GM21529 (cell line): ENCODE results near the gene VAMP2.
"Not testable (repeated sequence)": the region's sequence is repeated elsewhere in the genome, so short reads cannot be mapped to it uniquely, and the experiment has no call there.

Experiments used
- ATAC-seq: cut with Tn5 transposase; IDR thresholded peaks from one replicate; pipeline ENCODE4 v1.9.1; 2021; ENCODE audit not compliant: unreplicated experiment

Gene VAMP2

DNA sequence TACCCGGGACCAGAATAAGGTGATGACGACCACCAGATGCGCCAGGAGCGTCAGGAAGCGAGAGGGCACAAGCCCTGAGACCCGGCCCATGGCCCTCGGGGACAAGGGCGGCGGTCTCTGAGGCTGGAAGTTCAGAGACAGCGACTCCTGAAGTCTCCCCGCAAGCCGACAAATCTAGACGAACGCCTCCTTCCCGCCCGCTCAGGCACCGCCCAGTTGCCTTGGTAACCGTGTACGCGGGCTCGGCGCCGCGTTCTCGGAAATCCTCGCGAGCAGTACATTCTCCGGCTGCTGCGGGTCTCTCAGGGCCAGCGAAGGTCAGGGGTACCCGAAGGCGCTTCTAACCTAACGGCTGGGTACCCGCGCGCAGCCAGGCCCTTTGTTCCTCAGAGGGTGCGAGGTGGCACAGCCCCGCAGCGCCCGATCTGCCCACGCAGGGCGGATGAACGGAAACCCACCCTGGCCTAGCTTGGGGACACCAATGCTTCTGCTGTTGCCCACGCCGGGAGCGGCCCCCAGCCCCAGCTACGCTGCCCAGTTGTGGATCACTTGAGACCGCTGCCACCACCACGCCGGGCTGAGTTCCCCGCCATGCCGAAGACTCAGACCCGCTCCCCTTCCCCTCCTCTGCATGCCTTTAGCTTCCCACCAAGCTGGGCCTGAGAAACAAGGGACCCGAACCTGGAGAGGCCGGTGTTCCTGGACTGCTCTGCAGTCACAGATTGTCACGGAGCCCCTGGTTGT is 13.6 kb upstream of the VAMP2 start, which contains the start of gene TMEM107:
TSS of gene TMEM107 (minus strand) at position 184 of the 744 bp plus-strand sequence. CDS start at position 90, 94 bp downstream.
- ATAC-seq, result peak; percentile 50

DNA sequence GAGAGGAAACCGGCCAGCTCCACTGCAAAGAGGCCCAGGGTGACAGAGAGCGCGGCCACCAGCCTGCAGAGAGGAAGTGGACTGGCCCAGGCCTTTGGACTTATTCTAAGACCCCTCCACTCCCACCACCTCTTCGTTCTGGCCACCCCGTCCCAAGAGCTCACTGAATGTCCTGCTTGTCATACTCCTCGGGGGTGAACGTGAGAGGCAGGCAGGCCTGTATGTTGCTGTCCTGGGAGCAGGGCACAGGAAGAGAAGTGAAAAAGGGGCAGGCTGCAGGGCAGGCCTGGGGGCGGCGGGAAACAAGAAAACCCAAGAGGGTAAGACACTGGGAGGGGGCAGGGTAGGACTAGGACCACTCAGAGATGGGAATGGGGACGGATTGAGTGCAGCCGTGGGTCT is 13.0 kb upstream of the VAMP2 start:
- peak; percentile 8 for ATAC-seq

DNA sequence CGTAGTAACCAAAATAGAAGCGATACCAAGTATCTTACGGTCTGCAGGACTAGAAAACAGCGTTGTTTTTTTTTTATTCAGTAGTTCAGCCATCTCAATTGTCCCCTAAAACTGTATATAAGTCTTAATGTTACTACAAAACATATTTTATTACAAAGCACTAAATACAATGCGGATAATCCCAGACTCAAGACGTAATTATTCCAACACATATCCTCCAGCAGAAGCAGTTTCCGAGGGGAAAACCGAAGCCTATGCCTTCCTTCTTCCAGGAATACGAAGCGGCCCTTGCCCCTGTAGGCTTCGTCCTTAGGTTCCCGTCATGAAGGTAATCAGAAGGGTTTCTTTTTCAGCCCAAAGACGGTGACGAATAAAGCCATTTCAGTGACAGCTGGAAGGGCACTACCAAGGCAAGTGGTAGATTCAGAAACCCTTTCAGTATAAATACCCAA is 11.1 kb upstream of the VAMP2 start:
- ATAC-seq, result no peak

DNA sequence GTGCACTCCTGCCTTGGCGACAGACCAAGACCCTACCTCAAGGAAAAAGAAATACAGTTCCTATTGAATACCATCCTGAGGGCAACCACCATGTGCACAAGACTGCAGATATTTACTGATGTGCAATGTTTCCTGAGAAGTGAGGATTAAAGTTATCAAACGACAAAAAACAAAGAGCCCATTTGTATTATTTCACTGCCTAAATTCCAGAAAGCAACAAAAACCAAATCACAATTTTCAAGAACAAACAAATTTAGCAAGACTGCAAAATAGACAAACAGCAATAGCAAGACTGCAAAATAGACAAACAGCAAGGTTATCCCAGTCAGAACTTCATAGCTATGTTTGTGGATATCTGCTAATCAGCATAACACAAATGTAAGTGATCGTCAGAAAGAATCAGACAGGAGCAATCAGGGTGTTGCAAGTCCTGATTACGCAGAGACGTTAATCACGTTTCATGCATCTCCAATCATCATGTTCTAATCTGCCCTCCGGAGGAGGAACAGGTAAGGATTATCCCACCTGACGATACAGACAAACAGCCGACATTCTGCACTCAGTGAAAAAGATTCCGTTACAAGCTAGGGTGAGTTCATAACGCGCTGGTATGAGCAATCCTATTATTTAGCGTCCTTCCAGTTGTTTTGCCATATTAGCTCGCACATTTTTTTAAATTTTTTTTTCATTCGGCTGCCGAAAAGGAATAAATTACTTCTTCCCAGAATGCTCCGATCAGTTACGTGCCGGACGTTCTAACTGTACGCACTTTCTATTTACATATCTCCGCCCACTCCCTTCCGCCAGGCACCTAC is 10.5 kb upstream of the VAMP2 start:
- ATAC-seq, result peak; percentile 60

DNA sequence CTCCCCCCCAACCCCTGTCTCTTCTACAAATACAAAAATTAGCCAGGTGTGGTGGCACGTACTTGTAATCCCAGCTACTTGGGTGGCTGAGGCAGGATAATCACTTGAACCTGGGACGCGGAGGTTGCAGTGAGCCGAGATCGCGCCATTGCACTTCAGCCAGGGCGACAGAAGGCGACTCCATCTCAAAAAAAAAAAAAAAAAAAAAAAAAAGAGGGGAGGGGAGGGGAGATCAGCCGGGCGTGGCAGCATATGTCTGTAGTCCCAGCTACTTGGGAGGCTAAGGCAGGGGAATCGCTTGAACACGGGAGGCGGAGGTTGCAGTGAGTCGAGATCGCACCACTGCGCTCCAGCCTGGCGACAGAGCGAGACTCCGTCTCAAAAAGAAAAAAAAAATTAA is 7.4 kb upstream of the VAMP2 start:
- ATAC-seq, result not testable (repeated sequence)

DNA sequence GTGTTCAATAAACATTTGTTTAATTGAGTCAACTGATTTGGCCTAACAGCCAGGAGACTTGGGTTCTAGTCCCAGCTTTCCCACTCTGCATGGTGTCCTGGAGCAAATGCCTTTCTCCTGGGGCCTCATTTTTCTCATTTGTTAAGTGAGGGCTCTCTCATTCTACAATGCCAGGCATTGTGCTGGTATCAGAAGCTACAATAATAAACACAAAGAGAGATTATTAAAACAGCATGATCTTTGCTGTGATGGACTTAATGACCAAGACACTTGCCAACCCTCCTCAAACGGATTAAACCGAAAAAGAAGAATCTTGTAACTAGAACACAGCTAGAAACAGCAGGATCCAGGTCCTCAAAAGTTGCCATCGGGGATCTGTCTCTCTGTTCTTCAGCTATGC is 4.8 kb upstream of the VAMP2 start:
- no peak for ATAC-seq

DNA sequence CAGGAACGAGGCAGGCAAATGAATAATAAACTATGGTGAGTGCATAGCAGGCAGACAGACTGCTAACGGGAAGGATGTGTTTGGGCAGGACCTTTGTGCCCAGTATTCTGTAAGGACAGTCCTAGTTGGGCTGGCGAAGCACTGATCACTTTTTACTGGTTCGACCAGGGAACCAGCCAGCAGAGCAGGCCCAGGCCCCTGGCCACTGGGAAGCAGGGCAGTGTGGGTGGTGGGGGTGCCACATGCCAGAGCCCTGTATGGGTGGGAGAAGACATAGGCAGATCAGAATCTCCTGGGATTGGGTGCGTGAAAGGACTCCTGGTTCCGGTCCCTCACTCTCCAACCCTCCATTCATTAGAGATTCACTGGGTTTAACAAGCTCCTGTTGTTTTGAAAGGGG is 4.0 kb upstream of the VAMP2 start:
- no peak for ATAC-seq

DNA sequence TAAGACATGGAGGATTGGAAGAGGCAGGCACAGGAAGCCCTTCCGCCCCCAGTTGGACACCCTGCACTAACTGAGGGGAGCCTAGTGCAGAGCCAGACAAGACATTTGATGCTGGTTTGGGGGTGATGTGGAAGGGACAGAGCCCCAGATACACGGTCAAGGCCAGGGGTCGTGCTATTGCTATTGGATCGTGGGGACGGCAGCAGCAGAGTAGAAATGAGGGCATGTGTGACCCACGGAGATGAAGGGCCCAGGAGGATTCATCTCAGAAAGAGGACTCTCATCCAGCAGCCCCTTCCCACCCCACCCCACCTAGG is 2.0 kb upstream of the VAMP2 start:
- ATAC-seq, result no peak

DNA sequence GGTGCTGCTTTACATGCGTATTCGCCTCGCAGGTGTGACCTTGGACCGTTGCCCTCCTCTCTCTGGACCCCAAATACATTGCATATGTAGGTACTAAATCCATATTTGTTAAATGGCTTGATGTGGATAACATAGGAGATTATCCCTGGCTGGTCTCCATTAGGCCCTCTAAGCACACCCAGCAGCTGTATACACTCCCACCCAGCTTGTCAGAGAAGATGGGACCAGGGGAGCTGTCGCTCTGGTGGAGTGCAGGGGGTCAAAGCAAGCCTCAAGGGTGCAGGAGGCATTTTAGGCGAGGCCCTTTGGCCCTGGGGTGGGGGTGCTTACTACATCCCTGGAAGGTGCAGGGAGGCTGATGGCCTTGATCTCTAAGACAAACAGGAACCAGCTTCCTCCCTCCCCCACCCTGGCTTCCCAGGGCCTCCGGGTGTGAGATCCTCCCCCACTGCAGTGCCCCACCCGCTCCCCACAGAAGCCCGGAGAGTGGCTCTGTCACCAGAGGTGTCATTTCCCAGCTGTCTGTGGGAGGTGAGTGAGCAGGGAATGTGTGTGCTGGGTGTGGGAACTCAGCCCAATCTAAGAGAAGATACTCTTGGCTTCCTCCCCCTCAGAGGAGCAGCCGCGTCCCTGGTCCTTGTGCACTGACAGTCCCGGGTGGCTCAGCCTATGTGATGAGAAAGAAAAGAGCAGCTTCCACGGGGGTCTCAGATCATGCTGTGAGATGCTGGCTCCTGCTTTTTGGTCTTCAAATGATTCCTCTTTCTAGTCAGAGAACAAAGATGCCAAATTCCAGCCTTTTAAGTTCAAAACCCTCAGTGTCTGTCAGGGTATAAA is 1.4 kb upstream of the VAMP2 start:
- no peak for ATAC-seq

DNA sequence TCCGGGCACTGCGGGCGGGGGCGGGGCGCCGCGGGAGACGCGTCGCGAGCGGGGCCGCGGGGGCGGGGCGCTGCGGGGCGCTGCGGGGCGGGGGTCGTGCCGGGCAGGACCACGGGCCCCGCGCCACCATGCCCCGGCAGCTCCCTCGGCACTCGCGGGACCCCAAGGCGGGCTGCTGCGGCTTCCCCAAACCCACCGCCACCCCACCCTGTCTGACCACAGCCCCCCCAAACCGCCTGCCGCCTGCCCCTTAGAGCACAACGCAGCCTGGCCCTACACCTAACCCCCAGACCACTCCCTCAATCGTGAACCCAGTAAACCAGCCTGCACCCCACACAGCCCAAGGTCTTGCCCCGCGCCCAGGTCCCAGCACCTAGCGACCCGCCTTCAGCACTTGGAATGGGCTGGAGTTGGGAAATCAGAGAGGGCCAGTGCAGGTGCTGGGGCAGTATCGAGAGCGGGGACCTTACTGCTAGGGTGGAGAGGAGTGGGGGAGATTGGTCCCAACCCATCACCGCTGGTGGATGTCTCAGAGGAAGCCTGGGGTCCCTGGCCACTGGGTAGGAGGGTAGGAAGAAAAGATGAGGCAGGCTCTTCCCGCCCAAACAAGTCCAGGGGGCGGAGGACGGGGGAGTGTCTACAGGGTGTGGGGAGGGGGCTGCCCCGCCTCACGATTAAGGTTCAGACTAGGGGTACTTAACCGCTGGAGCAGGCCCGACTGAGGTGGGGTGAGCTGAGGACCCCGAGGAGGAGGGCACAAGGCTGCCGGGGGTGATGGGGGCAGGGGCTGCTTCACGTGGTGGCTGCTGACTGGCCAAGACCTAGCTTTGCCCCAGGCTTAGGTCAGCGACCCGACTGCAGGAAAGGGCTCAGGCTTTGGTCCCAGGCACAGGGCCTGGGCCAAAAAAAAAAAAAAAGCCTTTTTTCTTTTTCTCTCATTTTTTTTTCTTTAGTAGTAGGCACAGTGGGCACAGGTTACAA is 539 bp upstream of the VAMP2 start:
- no peak for ATAC-seq

DNA sequence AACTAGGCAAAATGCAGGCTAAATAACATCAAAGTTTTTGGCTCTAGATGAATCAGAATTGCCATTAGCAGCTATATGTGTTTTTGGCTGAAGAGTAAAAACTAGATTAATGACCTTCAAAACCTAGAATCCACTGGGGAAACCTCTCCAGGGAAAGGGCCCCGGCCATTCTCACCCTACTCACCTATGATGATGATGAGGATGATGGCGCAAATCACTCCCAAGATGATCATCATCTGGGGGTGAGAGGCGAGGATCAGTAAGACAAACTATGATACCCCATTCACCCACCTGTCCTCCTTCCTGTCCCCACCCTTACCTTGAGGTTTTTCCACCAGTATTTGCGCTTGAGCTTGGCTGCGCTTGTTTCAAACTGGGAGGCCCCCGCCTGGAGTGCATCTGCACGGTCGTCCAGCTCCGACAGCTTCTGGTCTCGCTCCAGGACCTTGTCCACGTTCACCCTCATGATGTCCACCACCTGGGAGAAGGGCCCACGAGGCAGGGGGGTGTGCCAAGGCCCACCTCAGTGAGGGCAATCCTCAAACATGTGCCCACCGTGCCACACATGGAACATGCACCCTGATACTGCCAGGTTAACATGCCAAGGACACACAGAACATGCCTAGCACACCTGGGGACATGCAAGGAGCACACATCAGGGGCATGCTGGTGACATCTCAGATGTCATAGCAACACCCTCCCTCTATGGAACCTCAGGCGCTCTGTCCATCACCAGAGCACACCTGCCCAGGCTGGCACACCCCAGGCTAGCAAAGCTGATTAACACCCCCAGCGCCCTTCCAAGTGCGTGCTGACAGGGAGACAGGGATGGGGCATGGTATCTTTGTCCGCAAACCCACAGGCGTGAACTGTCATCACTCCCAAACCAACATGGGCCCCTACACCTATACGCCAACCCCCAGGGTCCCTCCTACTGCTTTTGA is 1.2 kb downstream of the VAMP2 start:
- ATAC-seq, result no peak

DNA sequence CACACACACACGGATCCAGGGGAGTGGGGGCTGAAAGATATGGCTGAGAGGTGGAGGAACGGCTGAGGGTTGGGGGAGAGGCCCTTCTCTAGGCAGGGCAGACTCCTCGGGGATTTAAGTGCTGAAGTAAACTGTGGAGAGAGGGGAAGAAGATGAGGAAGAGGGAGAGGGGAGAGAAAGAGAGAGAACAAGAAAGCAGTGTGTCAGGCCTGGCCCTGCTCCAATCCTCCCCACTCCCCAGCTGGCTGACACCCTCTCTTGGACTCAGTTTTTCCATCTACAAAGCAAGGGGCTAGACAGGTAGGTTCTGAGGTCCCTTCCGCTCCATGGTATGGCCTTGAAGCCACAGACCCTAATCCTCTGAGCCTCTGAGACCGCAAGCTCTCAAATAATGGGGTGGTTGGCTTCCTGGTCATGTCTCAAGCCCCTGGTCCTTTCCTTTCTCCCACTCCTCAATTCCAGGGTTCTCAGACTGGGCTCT is 2.0 kb downstream of the VAMP2 start:
- no peak for ATAC-seq

DNA sequence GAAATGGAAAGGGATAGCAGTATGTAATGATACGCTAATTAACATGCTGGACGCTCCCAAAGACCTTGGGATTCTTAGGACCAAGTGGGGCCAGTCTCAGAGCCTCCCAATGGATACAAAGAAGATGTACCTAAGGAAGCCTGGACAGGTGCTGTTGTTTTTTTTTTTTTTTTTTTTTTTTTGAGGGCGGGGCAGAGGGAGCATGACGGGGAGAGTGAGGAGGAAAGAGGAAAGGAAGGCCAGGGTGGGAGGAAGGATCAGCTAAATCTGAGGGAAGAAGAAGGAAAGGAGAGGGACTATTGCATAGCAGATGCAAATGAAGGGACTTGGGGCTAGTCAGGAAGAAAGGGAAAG is 2.5 kb downstream of the VAMP2 start:
- no peak for ATAC-seq

DNA sequence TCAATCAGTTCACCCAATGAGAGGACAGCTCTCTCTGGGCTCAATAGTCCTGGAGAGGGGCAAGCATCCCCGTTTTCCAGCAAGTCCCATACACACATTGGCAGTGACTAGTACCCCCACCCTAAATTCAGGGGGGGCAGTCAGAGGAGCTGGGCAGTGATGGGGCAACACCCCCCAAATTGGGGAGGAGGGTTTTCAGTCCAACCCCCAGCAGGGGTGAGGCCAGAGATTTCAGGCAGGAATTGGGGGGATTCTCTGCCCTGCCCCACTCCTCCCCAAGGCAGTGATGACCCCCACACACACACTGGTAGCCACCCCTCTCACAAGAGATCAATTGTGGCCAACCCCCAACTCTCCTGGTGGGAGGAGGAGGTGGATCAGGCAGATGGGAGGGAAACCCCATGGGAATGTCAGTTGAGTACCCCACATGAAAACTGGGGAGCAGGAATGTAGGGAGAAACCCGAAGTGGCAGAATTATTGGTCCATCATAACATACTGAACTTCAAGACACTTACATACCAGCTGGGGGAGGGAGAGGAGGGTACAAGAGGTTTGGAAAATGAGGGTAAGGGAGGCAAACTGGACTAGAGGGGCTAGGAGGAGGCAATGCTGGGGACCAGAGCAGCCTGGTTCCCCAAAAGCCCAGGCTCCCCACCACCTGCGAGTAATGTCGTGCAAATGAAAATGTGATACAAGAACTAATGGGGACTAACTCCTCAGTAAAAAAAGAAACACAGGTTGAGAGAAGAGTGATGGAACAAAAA is 3.1 kb downstream of the VAMP2 start:
- no peak for ATAC-seq

DNA sequence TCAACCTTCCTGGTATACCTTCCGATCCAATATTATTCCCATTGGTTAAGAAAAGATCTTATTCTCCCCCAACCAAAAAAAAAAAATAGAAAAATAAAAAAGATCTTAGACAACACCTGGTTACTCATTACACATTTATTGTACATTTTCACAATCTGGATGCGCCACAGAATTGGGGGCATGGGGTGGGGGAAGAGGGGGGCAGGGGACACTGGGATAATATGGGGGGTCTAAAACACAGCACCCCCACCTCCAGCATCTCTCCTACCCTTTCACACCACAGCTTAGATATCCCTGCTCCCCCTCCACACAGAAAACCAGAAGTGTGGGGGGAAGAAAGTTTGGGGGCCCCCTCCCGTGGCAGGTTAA is 3.7 kb downstream of the VAMP2 start:
- no peak for ATAC-seq

DNA sequence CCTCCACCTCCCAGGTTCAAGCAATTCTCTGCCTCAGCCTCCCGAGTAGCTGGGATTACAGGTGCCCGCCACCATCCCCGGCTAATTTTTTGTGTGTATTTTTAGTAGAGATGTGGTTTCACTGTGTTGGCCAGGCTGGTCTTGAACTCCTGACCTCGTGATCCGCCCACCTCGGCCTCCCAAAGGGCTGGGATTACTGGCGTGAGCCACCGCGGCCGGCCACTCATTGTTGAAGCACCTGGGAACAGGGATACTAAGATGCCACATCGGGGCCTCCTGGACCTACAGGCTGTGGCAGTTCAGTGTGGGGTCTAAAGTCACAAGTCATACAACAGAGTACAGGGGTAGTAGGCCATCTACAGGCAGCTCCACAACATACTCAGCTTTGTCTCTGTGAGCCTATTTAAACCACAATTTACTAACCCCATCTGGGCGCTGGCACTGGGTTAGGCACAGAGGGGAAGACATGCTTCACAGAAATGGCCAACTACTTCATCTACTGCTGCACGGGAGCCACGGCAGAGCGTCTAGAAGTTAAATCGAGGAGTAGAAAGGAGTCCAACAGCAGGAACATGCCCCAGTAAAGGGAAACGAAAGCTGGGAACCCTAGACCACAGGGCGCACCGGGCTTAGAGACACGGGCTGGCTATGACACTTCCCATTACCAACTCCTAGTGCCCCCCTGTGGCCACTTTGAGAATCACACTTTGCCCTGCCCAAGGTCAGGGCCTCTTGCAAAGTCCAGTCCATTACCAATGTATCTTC is 4.3 kb downstream of the VAMP2 start:
- ATAC-seq, result no peak

DNA sequence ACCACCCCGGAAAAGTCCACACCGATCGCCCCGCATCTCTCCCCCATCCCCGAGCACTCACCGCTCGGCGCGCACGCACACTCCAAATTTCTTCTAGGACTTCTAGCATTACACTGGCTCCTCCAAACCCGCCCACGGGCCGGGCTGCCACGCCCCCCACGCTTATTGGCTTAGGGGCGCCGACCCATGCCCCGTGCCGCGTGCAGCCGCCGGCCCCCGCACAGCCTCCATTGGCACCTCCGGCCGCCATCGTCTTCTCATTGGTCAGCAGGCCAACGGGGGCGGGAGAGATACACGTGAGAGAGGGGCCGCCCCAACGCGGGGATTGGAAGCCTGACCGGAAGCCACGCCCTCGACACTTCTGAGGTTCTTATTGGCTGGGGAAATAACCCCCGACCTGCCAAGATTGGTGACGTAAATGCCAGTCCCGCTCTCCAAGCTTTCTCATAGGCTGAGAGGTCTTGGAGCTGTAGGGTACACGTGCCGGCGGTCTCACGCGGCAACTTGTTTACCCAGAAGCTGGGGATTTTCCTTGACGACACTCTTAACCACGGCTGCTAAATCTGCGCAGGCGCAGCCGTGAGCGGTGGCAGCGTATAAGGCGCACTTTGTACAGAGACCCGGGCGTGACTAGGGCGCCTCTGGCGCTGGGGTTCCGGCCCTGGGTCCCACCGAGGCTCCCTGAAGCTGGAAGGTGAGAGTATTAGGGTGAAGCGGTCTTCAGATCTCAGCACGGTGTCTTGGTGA is 6.3 kb downstream of the VAMP2 start:
- peak; percentile 69 for ATAC-seq
